ENCODE measurements around the gene FAM200A. TPM values are rescaled to one million over a fixed set of nuclear protein-coding genes. Genes with fewer than 3 reads are reported as not detected.

FAM200A gene
- total RNA-seq, 1 experiment from 2014 or later: 15.0 TPM

GRCh38 chr7:99499721-99500636, 51.9 kb downstream of the FAM200A start, which contains the start of gene ZNF394:
ZNF394 (minus strand) TSS chr7:99500281; CDS start chr7:99500093, 188 bp downstream.
- peaks cover 15% of the 10 kb centered on the region for H3K36me3 ChIP-seq
- 0 out of 2 replicates have a peak, but pooled peaks cover 3% of the 10 kb centered on the region for H3K4me1 ChIP-seq
- DNase-seq: peak; percentile 93 to 95
- H3K9me3 ChIP-seq (replicated peaks): no peaks in the 10 kb centered on the region
- H3K27me3 ChIP-seq: no peaks in the 10 kb centered on the region
- H3K27ac ChIP-seq: peak within 1 kb of the TSS; percentile 61
- peak within 1 kb of the TSS; percentile 83 for H3K4me3 ChIP-seq

GRCh38 chr7:99499371-99499720, 52.6 kb downstream of the FAM200A start:
- Histone ChIP-seq H3K27ac (peak overlapping the region; percentile 61; the same call in 1 of the 2 replicates), H3K4me1 (0 out of 2 replicates have a peak, but pooled peaks cover 3% of the 10 kb centered on the region), H3K9me3 (replicated peaks) (no peaks in the 10 kb centered on the region; the same call in 1 of the 2 replicates), H3K27me3 (no peaks in the 10 kb centered on the region), H3K4me3 (peak overlapping the region; percentile 83), H3K36me3 (peaks cover 18% of the 10 kb centered on the region)
- peak in 1 of 2 experiments; percentile 15 for DNase-seq

- 0 out of 2 replicates have a peak, but pooled peaks cover 3% of the 10 kb centered on the region for H3K4me1 ChIP-seq
- peak overlapping the region; percentile 83 for H3K4me3 ChIP-seq
- no peak for DNase-seq
- H3K36me3 ChIP-seq: peaks cover 26% of the 10 kb centered on the region
- H3K9me3 ChIP-seq (replicated peaks): no peaks in the 10 kb centered on the region; the same call in 1 of the 2 replicates
- no peaks in the 10 kb centered on the region for H3K27me3 ChIP-seq
- no peak overlapping the region for H3K27ac ChIP-seq
Measured at GRCh38 chr7:99498546-99498944, 53.4 kb downstream of the FAM200A start.

- Histone ChIP-seq H3K4me1 (0 out of 2 replicates have a peak, but pooled peaks cover 3% of the 10 kb centered on the region), H3K4me3 (peak overlapping the region; percentile 83; the same call in 1 of the 2 replicates)
- DNase-seq: no peak
Measured at GRCh38 chr7:99497766-99498545, 54.0 kb downstream of the FAM200A start.

More at GRCh38 chr7:99497766-99498545, 54.0 kb downstream of the FAM200A start:
- Histone ChIP-seq H3K27me3 (no peaks in the 10 kb centered on the region), H3K27ac (no peak overlapping the region), H3K36me3 (peaks cover 32% of the 10 kb centered on the region), H3K9me3 (replicated peaks) (no peaks in the 10 kb centered on the region; the same call in 1 of the 2 replicates)

Other genes starting within 250 kb of the FAM200A start
- gene ARPC1A, start 226.2 kb downstream of the FAM200A start, total RNA-seq (2014; rRNA removed; shearing (Covaris generic)): 130 and 132 TPM in 2 replicates
- gene ARPC1B, start 177.4 kb downstream of the FAM200A start, total RNA-seq (2014; rRNA removed; shearing (Covaris generic)): 40.9 and 42.2 TPM in 2 replicates
- 72.8 and 76.8 TPM in 2 replicates for gene PDAP1, start 143.5 kb downstream of the FAM200A start, total RNA-seq (2014; rRNA removed; shearing (Covaris generic))
- 132 and 136 TPM in 2 replicates for gene BUD31, start 143.1 kb downstream of the FAM200A start, total RNA-seq (2014; rRNA removed; shearing (Covaris generic))
- 7.5 and 8.2 TPM in 2 replicates for gene PTCD1, start 113.3 kb downstream of the FAM200A start, total RNA-seq (2014; rRNA removed; shearing (Covaris generic))
- gene CPSF4, start 113.2 kb downstream of the FAM200A start, total RNA-seq (2014; rRNA removed; shearing (Covaris generic)): 58.9 and 76.8 TPM in 2 replicates
- gene ATP5MF, start 85.9 kb downstream of the FAM200A start, total RNA-seq (2014; rRNA removed; shearing (Covaris generic)): 912 and 1,207 TPM in 2 replicates
- gene ZNF789, start 79.2 kb downstream of the FAM200A start, total RNA-seq (2014; rRNA removed; shearing (Covaris generic)): 12.2 and 20.1 TPM in 2 replicates
- 25.4 and 29.7 TPM in 2 replicates for gene ZNF394, start 51.8 kb downstream of the FAM200A start, total RNA-seq (2014; rRNA removed; shearing (Covaris generic))
- gene ZKSCAN5, start 47.5 kb downstream of the FAM200A start, total RNA-seq (2014; rRNA removed; shearing (Covaris generic)): 18.9 and 19.5 TPM in 2 replicates
- gene ZNF655, start 6.5 kb upstream of the FAM200A start, total RNA-seq (2014; rRNA removed; shearing (Covaris generic)): 64.3 and 79.9 TPM in 2 replicates
- 0.32 and 0.61 TPM in 2 replicates for gene TMEM225B, start 46.2 kb upstream of the FAM200A start, total RNA-seq (2014; rRNA removed; shearing (Covaris generic))
- 21.2 and 22.0 TPM in 2 replicates for gene ZSCAN25, start 64.8 kb upstream of the FAM200A start, total RNA-seq (2014; rRNA removed; shearing (Covaris generic))
- 0.36 TPM in 1 of 2 replicates, not detected in the other for gene CYP3A5, start 127.9 kb upstream of the FAM200A start, total RNA-seq (2014; rRNA removed; shearing (Covaris generic))
- gene CYP3A7, start 183.1 kb upstream of the FAM200A start, total RNA-seq (2014; rRNA removed; shearing (Covaris generic)): 0.12 TPM in 1 of 2 replicates, not detected in the other
- gene CYP3A4, start 232.1 kb upstream of the FAM200A start, total RNA-seq (2014; rRNA removed; shearing (Covaris generic)): not detected in 2 replicates

Data from SJCRH30 (cell line).